Activated CD4-positive, alpha-beta memory T cell treated with anti-CD3 and anti-CD28 coated beads for 36 hours (primary cell): ENCODE results near the gene CARD6. TPM values are rescaled to one million over a fixed set of nuclear protein-coding genes. Genes with fewer than 3 reads are reported as not detected.

ENCODE experiments used
- CTCF ChIA-PET: fragments of 350-600 bp; sonication (Branson Sonifier 250); formaldehyde crosslinking; loops from one replicate; lab custom pipeline; 2021; ENCODE audit warnings: antibody characterized with exemption, inconsistent platforms; lab: Charles Lee
- POLR2A ChIA-PET: fragments of 350-600 bp; sonication (Branson Sonifier 250); formaldehyde crosslinking; loops from one replicate; lab custom pipeline; 2021; ENCODE audit warnings: antibody characterized with exemption; lab: Charles Lee
- DNase-seq: peaks from one replicate; pipeline ENCODE4 v3.0.0-alpha.2; 2020
- H3K27ac Mint-ChIP-seq: one replicate; pipeline ENCODE4 v1.8.0; 2021; ENCODE audit warnings: mixed read lengths
- H3K27me3 Mint-ChIP-seq: one replicate; pipeline ENCODE4 v1.8.0; 2021; ENCODE audit warnings: mixed read lengths
- H3K36me3 Mint-ChIP-seq: one replicate; pipeline ENCODE4 v1.8.0; 2021; ENCODE audit warnings: mixed read lengths
- H3K4me1 Mint-ChIP-seq: one replicate; pipeline ENCODE4 v1.8.0; 2021; ENCODE audit warnings: low read depth, mixed read lengths
- H3K4me3 Mint-ChIP-seq: one replicate; pipeline ENCODE4 v1.8.0; 2021; ENCODE audit warnings: mild to moderate bottlenecking, mixed read lengths
- H3K9me3 Mint-ChIP-seq: one replicate; pipeline ENCODE4 v1.8.0; 2021; ENCODE audit warnings: mixed read lengths
- intact Hi-C: fragments of 100-400 bp; cut with micrococcal nuclease; formaldehyde crosslinking; loops from one replicate; pipeline ENCODE4 v1.15.1; 2023
- total RNA-seq, 2 experiments: library from RNA; stranded (reverse); gene quantifications; one replicate each; pipeline ENCODE4 v1.2.3, GENCODE V29; 2021

Gene CARD6
- total RNA-seq, 2 experiments from 2014 or later, result 1.4 to 1.7 TPM

- Mint-ChIP-seq H3K36me3 (peaks cover 87% of the 10 kb centered on the region), H3K4me1 (peaks cover 63% of the 10 kb centered on the region), H3K4me3 (no peak overlapping the region), H3K27ac (peak overlapping the region; percentile 66), H3K27me3 (no peaks in the 10 kb centered on the region), H3K9me3 (no peaks in the 10 kb centered on the region)
- CTCF ChIA-PET, result interaction anchor here (1.0 kb wide), 1 partner anchor 74 kb away, joined by 3 read pairs; the partner anchor contains the start of gene TTC33
- intact Hi-C loops, result loop anchor here (10.0 kb wide), 2 partner anchors 255 to 445 kb away; no protein-coding TSS in a partner anchor
- DNase-seq, result no peak
- POLR2A ChIA-PET, result interaction anchor here (1.0 to 2.3 kb wide), 7 partner anchors 10 to 75 kb away, joined by 3 to 9 read pairs (median 6); partner anchors contain the start of genes PRKAA1 and TTC33
Measured at GRCh38 chr5:40829748-40830533, 11.2 kb upstream of the CARD6 start.

- ChIA-PET POLR2A (interaction anchor here (0.6 to 2.7 kb wide), 17 partner anchors 8 to 346 kb away, joined by 3 to 15 read pairs (median 4); partner anchors contain the start of genes PRKAA1, PTGER4 and TTC33), CTCF (interaction anchor here (2.2 kb wide), 1 partner anchor 77 kb away, joined by 8 read pairs; no protein-coding TSS in a partner anchor)
- peaks cover 85% of the 10 kb centered on the region for H3K36me3 Mint-ChIP-seq
- intact Hi-C loops, result loop anchor here (1.0 to 10.0 kb wide), 5 partner anchors 18 to 917 kb away; partner anchors contain the start of gene PTGER4
- DNase-seq, result peak; percentile 61
- H3K4me3 Mint-ChIP-seq, result peak overlapping the region; percentile 100
- peaks cover 74% of the 10 kb centered on the region for H3K4me1 Mint-ChIP-seq
- no peaks in the 10 kb centered on the region for H3K9me3 Mint-ChIP-seq
- peak overlapping the region; percentile 100 for H3K27ac Mint-ChIP-seq
- no peaks in the 10 kb centered on the region for H3K27me3 Mint-ChIP-seq
Measured at GRCh38 chr5:40831346-40832210, 9.6 kb upstream of the CARD6 start.

- ChIA-PET POLR2A (interaction anchor here (0.6 to 2.7 kb wide), 16 partner anchors 9 to 346 kb away, joined by 3 to 15 read pairs (median 4); partner anchors contain the start of genes PRKAA1, PTGER4 and TTC33), CTCF (interaction anchor here (1.2 to 2.2 kb wide), 2 partner anchors 9 to 78 kb away, joined by 3 to 8 read pairs; partner anchors contain the start of gene CARD6)
- intact Hi-C loops, result loop anchor here (1.0 to 10.0 kb wide), 5 partner anchors 19 to 916 kb away; partner anchors contain the start of gene PTGER4
- H3K9me3 Mint-ChIP-seq, result no peaks in the 10 kb centered on the region
- peak overlapping the region; percentile 100 for H3K27ac Mint-ChIP-seq
- H3K36me3 Mint-ChIP-seq, result peaks cover 79% of the 10 kb centered on the region
- H3K4me1 Mint-ChIP-seq, result peaks cover 73% of the 10 kb centered on the region
- peak overlapping the region; percentile 100 for H3K4me3 Mint-ChIP-seq
- no peaks in the 10 kb centered on the region for H3K27me3 Mint-ChIP-seq
- DNase-seq, result no peak
Measured at GRCh38 chr5:40832345-40832744, 8.8 kb upstream of the CARD6 start.

GRCh38 chr5:40833712-40834229, 7.4 kb upstream of the CARD6 start:
- H3K36me3 Mint-ChIP-seq, result peaks cover 64% of the 10 kb centered on the region
- peak overlapping the region; percentile 100 for H3K4me3 Mint-ChIP-seq
- CTCF ChIA-PET, result interaction anchor here (0.8 kb wide), 1 partner anchor 148 kb away, joined by 3 read pairs; no protein-coding TSS in a partner anchor
- no peak for DNase-seq
- H3K27ac Mint-ChIP-seq, result peak overlapping the region; percentile 100
- POLR2A ChIA-PET, result interaction anchor here (0.9 to 2.7 kb wide), 7 partner anchors 8 to 154 kb away, joined by 3 to 12 read pairs (median 5); partner anchors contain the start of genes CARD6, PRKAA1 and PTGER4
- intact Hi-C loops, result loop anchor here (2.0 to 10.0 kb wide), 3 partner anchors 259 to 609 kb away; no protein-coding TSS in a partner anchor
- H3K9me3 Mint-ChIP-seq, result no peaks in the 10 kb centered on the region
- H3K27me3 Mint-ChIP-seq, result no peaks in the 10 kb centered on the region
- peaks cover 69% of the 10 kb centered on the region for H3K4me1 Mint-ChIP-seq

GRCh38 chr5:40834391-40834848, 6.7 kb upstream of the CARD6 start:
- CTCF ChIA-PET, result interaction anchor here (1.5 kb wide), 1 partner anchor 99 kb away, joined by 3 read pairs; no protein-coding TSS in a partner anchor
- intact Hi-C loops, result loop anchor here (2.0 to 10.0 kb wide), 3 partner anchors 260 to 610 kb away; no protein-coding TSS in a partner anchor
- Mint-ChIP-seq H3K27me3 (no peaks in the 10 kb centered on the region), H3K27ac (peak overlapping the region; percentile 100), H3K9me3 (no peaks in the 10 kb centered on the region), H3K4me3 (peak overlapping the region; percentile 100), H3K4me1 (peaks cover 63% of the 10 kb centered on the region), H3K36me3 (peaks cover 58% of the 10 kb centered on the region)
- peak; percentile 42 for DNase-seq
- POLR2A ChIA-PET, result interaction anchor here (1.0 to 1.5 kb wide), 3 partner anchors 19 to 151 kb away, joined by 3 to 4 read pairs (median 3); no protein-coding TSS in a partner anchor

GRCh38 chr5:40834849-40835787, 6.0 kb upstream of the CARD6 start, which contains the start of gene RPL37:
TSS of gene RPL37 (minus strand) at chr5:40835222. CDS start at chr5:40835185, 37 bp downstream.
- Mint-ChIP-seq H3K9me3 (no peaks in the 10 kb centered on the region), H3K4me3 (peak within 1 kb of the TSS; percentile 100), H3K27ac (peak within 1 kb of the TSS; percentile 100), H3K36me3 (peaks cover 52% of the 10 kb centered on the region), H3K27me3 (no peaks in the 10 kb centered on the region), H3K4me1 (peaks cover 56% of the 10 kb centered on the region)
- ChIA-PET CTCF (interaction anchor here (1.5 kb wide), 1 partner anchor 99 kb away, joined by 3 read pairs; no protein-coding TSS in a partner anchor), POLR2A (interaction anchor here (0.7 to 1.5 kb wide), 5 partner anchors 20 to 153 kb away, joined by 3 to 4 read pairs (median 3); partner anchors contain the start of gene PRKAA1)
- peak; percentile 96 for DNase-seq
- intact Hi-C loops, result loop anchor here (1.0 to 10.0 kb wide), 6 partner anchors 37 to 1069 kb away; partner anchors contain the start of genes PRKAA1, RIMOC1 and TTC33

- no peak overlapping the region for H3K27ac Mint-ChIP-seq
- ChIA-PET POLR2A (no interaction called here), CTCF (no interaction called here)
- H3K9me3 Mint-ChIP-seq, result no peaks in the 10 kb centered on the region
- DNase-seq, result peak; percentile 29
- H3K4me3 Mint-ChIP-seq, result peak overlapping the region; percentile 23
- H3K4me1 Mint-ChIP-seq, result peaks cover 39% of the 10 kb centered on the region
- no peaks in the 10 kb centered on the region for H3K27me3 Mint-ChIP-seq
- intact Hi-C loops, result loop anchor here (10.0 kb wide), 2 partner anchors 263 to 453 kb away; no protein-coding TSS in a partner anchor
- H3K36me3 Mint-ChIP-seq, result peaks cover 22% of the 10 kb centered on the region
Measured at GRCh38 chr5:40838086-40838485, 3.1 kb upstream of the CARD6 start.

- H3K36me3 Mint-ChIP-seq, result no peaks in the 10 kb centered on the region
- H3K9me3 Mint-ChIP-seq, result no peaks in the 10 kb centered on the region
- ChIA-PET POLR2A (interaction anchor here (0.8 kb wide), 1 partner anchor 24 kb away, joined by 3 read pairs; no protein-coding TSS in a partner anchor), CTCF (interaction anchor here (1.2 to 1.4 kb wide), 2 partner anchors 10 to 37 kb away, joined by 3 read pairs; no protein-coding TSS in a partner anchor)
- H3K27me3 Mint-ChIP-seq, result no peaks in the 10 kb centered on the region
- no peak overlapping the region for H3K27ac Mint-ChIP-seq
- peaks cover 18% of the 10 kb centered on the region for H3K4me1 Mint-ChIP-seq
- no peak overlapping the region for H3K4me3 Mint-ChIP-seq
- no peak for DNase-seq
- intact Hi-C loops, result loop anchor here (5.0 kb wide), 1 partner anchor 35 kb away; no protein-coding TSS in a partner anchor
Measured at GRCh38 chr5:40842351-40842750, 1.2 kb downstream of the CARD6 start.

GRCh38 chr5:40844565-40844964, 3.4 kb downstream of the CARD6 start:
- Mint-ChIP-seq H3K4me3 (no peak overlapping the region), H3K27me3 (no peaks in the 10 kb centered on the region), H3K36me3 (no peaks in the 10 kb centered on the region), H3K4me1 (peaks cover 11% of the 10 kb centered on the region), H3K27ac (no peak overlapping the region), H3K9me3 (no peaks in the 10 kb centered on the region)
- intact Hi-C loops, result loop anchor here (5.0 kb wide), 1 partner anchor 33 kb away; no protein-coding TSS in a partner anchor
- ChIA-PET POLR2A (no interaction called here), CTCF (no interaction called here)
- no peak for DNase-seq
